Measurements from ENCODE around the gene ZNF880. TPM values are rescaled to one million over a fixed set of nuclear protein-coding genes. Genes with fewer than 3 reads are reported as not detected.

Gene ZNF880
- polyA plus RNA-seq, 1 of the 3 experiments (the other 2 are of a cell fraction): 22.6 TPM

- no peak for DNase-seq
- no peak for TF ChIP-seq YY1 (IDR thresholded peaks at IDR 0.05; ENCODE audit: low read depth)
- TF ChIP-seq TCF12 (IDR thresholded peaks at IDR 0.05): no peak
- TF ChIP-seq, protein P1, sequence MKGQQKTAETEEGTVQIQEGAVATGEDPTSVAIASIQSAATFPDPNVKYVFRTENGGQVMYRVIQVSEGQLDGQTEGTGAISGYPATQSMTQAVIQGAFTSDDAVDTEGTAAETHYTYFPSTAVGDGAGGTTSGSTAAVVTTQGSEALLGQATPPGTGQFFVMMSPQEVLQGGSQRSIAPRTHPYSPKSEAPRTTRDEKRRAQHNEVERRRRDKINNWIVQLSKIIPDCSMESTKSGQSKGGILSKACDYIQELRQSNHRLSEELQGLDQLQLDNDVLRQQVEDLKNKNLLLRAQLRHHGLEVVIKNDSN (IDR thresholded peaks at IDR 0.05; ENCODE audit: borderline replicate concordance, low read depth): no peak
- TF ChIP-seq GABPA (IDR thresholded peaks at IDR 0.05; ENCODE audit: low read depth): no peak
- no peak for TF ChIP-seq SMC3 (IDR thresholded peaks at IDR 0.05; ENCODE audit: low read depth, low read length)
- TF ChIP-seq CHD2 (IDR thresholded peaks at IDR 0.05; ENCODE audit: low read length, partially characterized antibody): no peak
- TF ChIP-seq, protein P2, sequence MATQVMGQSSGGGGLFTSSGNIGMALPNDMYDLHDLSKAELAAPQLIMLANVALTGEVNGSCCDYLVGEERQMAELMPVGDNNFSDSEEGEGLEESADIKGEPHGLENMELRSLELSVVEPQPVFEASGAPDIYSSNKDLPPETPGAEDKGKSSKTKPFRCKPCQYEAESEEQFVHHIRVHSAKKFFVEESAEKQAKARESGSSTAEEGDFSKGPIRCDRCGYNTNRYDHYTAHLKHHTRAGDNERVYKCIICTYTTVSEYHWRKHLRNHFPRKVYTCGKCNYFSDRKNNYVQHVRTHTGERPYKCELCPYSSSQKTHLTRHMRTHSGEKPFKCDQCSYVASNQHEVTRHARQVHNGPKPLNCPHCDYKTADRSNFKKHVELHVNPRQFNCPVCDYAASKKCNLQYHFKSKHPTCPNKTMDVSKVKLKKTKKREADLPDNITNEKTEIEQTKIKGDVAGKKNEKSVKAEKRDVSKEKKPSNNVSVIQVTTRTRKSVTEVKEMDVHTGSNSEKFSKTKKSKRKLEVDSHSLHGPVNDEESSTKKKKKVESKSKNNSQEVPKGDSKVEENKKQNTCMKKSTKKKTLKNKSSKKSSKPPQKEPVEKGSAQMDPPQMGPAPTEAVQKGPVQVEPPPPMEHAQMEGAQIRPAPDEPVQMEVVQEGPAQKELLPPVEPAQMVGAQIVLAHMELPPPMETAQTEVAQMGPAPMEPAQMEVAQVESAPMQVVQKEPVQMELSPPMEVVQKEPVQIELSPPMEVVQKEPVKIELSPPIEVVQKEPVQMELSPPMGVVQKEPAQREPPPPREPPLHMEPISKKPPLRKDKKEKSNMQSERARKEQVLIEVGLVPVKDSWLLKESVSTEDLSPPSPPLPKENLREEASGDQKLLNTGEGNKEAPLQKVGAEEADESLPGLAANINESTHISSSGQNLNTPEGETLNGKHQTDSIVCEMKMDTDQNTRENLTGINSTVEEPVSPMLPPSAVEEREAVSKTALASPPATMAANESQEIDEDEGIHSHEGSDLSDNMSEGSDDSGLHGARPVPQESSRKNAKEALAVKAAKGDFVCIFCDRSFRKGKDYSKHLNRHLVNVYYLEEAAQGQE (IDR thresholded peaks at IDR 0.05; ENCODE audit: low read depth, low read length): no peak
- no peak for TF ChIP-seq SIN3A (IDR thresholded peaks at IDR 0.05; ENCODE audit: borderline replicate concordance, low read depth, low read length)
- TF ChIP-seq TAF1 (IDR thresholded peaks at IDR 0.05; ENCODE audit: borderline replicate concordance, low read depth, low read length): no peak
- TF ChIP-seq FOXM1 (IDR thresholded peaks at IDR 0.05; ENCODE audit: low read depth): no peak
- no peak for TF ChIP-seq RCOR1 (IDR thresholded peaks at IDR 0.05; ENCODE audit: low read length)
- TF ChIP-seq MAX (IDR thresholded peaks at IDR 0.05; ENCODE audit: low read depth): no peak
- Histone ChIP-seq H3K36me3 (replicated peaks in 1 of 2; ENCODE audit: control insufficient read depth in 1 of 2, insufficient read depth in 2 of 2, low read length in 1 of 2) (peaks cover 0 to 17% of the 10 kb centered on the region in 2 experiments), H3K27me3 (ENCODE audit: insufficient read depth) (no peaks in the 10 kb centered on the region), H3K4me1 (ENCODE audit: control insufficient read depth in 1 of 2, insufficient read depth in 2 of 2, low read depth in 1 of 2, low read length in 1 of 2) (no peaks in the 10 kb centered on the region), H3K4me3 (ENCODE audit: low read depth in 2 of 2, low read length in 1 of 2) (no peak overlapping the region), H3K27ac (ENCODE audit: low read depth in 2 of 2, low read length in 1 of 2) (no peak overlapping the region), H2AFZ (ENCODE audit: low read depth) (no peak overlapping the region), H3K79me2 (ENCODE audit: insufficient read depth) (no peaks in the 10 kb centered on the region), H3K9me3 (no peaks in the 10 kb centered on the region), H3K4me2 (no peak overlapping the region), H3F3A (replicated peaks; ENCODE audit: insufficient read depth) (no peaks in the 10 kb centered on the region), H3K9ac (no peak overlapping the region), H4K20me1 (ENCODE audit: insufficient read depth) (no peaks in the 10 kb centered on the region), H3K9me2 (no peaks in the 10 kb centered on the region)
- ChIA-PET CTCF (no interaction called here), POLR2A (interaction anchor here (1.4 kb wide), 1 partner anchor 9 kb away, joined by 3 read pairs; the partner anchor contains the start of gene ZNF610)
- 57% methylated on average over 6 of the region's 6 CpGs for WGBS (ENCODE audit: low lambda C conversion rate)
Measured at GRCh38 chr19:52345162-52345561, 24.6 kb upstream of the ZNF880 start.

GRCh38 chr19:52351512-52351911, 18.2 kb upstream of the ZNF880 start:
- H3K9me3 ChIP-seq: no peaks in the 10 kb centered on the region
- no peaks in the 10 kb centered on the region for H3K27me3 ChIP-seq (ENCODE audit: insufficient read depth)
- DNase-seq: peak; percentile 34
- H3K4me2 ChIP-seq: no peak overlapping the region
- no peak overlapping the region for H3K9ac ChIP-seq
- no peak overlapping the region for H3K27ac ChIP-seq (ENCODE audit: low read depth in 2 of 2, low read length in 1 of 2)
- TF ChIP-seq FOSL2 (IDR thresholded peaks at IDR 0.05; ENCODE audit: borderline replicate concordance, low read depth): no peak
- ChIA-PET CTCF (interaction anchor here (0.9 kb wide), 1 partner anchor 395 kb away, joined by 3 read pairs; no protein-coding TSS in a partner anchor), POLR2A (no interaction called here)
- H4K20me1 ChIP-seq (ENCODE audit: insufficient read depth): no peaks in the 10 kb centered on the region
- no peaks in the 10 kb centered on the region for H3K4me1 ChIP-seq (ENCODE audit: control insufficient read depth in 1 of 2, insufficient read depth in 2 of 2, low read depth in 1 of 2, low read length in 1 of 2)
- H3K36me3 ChIP-seq (replicated peaks in 1 of 2; ENCODE audit: control insufficient read depth in 1 of 2, insufficient read depth in 2 of 2, low read length in 1 of 2): peaks cover 14 to 37% of the 10 kb centered on the region in 2 experiments
- no peaks in the 10 kb centered on the region for H3K9me2 ChIP-seq
- no peaks in the 10 kb centered on the region for H3K79me2 ChIP-seq (ENCODE audit: insufficient read depth)
- H3K4me3 ChIP-seq (ENCODE audit: low read depth in 2 of 2, low read length in 1 of 2): no peak overlapping the region
- WGBS (ENCODE audit: low lambda C conversion rate): 74% methylated on average over 8 of the region's 9 CpGs
- H3F3A ChIP-seq (replicated peaks; ENCODE audit: insufficient read depth): no peaks in the 10 kb centered on the region
- H2AFZ ChIP-seq (ENCODE audit: low read depth): no peak overlapping the region
